Measurements from ENCODE around the gene RTL10. TPM values are rescaled to one million over a fixed set of nuclear protein-coding genes. Genes with fewer than 3 reads are reported as not detected.

Gene RTL10
- total and polyA plus RNA-seq, 2 donors (not counting 1 experiment from before 2014, with no cell fraction given), result 6.4 to 15.2 TPM

GRCh38 chr22:19873138-19873959 is 18.7 kb upstream of the RTL10 start:
- Mint-ChIP-seq H3K27ac (no peak overlapping the region), H3K9me3 (ENCODE audit: insufficient read depth) (no peaks in the 10 kb centered on the region), H3K27me3 (no peaks in the 10 kb centered on the region), H3K4me1 (no peaks in the 10 kb centered on the region), H3K4me3 (no peak overlapping the region)
- Histone ChIP-seq H3K4me2 (replicated peaks; ENCODE audit: low read depth, low read length, poor library complexity, severe bottlenecking) (no peak overlapping the region), H3K4me1 (ENCODE audit: control insufficient read depth in 2 of 2, insufficient read depth in 2 of 2, low read length in 2 of 2) (no peaks in the 10 kb centered on the region), H4K20me1 (ENCODE audit: control insufficient read depth, insufficient read depth, low read length, poor library complexity, severe bottlenecking) (no peaks in the 10 kb centered on the region), H3K4me3 (ENCODE audit: control extremely low read depth in 1 of 5, extremely low read depth in 1 of 5, insufficient read depth in 1 of 5, low read depth in 2 of 5, low read length in 4 of 5) (no peak overlapping the region), H2AFZ (ENCODE audit: insufficient read depth, low read depth, low read length, poor library complexity, severe bottlenecking) (no peak overlapping the region), H3K79me2 (ENCODE audit: control insufficient read depth, insufficient read depth, low read length) (peaks cover 3% of the 10 kb centered on the region), H3K9me3 (ENCODE audit: control extremely low read depth in 1 of 3, control insufficient read depth in 2 of 3, insufficient read depth in 1 of 3, low read length in 2 of 3) (no peaks in the 10 kb centered on the region), H3K9ac (ENCODE audit: low read length) (no peak overlapping the region), H3K36me3 (replicated peaks in 1 of 2; ENCODE audit: control extremely low read depth in 1 of 2, control insufficient read depth in 1 of 2, extremely low read depth in 1 of 2, insufficient read depth in 2 of 2, low read length in 1 of 2) (no peaks in the 10 kb centered on the region), H3K27ac (ENCODE audit: low read length in 2 of 2) (no peak overlapping the region), H3K27me3 (replicated peaks in 1 of 4; ENCODE audit: control extremely low read depth in 1 of 4, control insufficient read depth in 3 of 4, insufficient read depth in 4 of 4, low read length in 3 of 4) (no peaks in the 10 kb centered on the region)
- DNase-seq, result no peak
- TF ChIP-seq EZH2 (IDR thresholded peaks at IDR 0.05; ENCODE audit: borderline replicate concordance, insufficient read depth, low read depth, low read length, poor library complexity, severe bottlenecking), result no peak
- TF ChIP-seq, protein P1, sequence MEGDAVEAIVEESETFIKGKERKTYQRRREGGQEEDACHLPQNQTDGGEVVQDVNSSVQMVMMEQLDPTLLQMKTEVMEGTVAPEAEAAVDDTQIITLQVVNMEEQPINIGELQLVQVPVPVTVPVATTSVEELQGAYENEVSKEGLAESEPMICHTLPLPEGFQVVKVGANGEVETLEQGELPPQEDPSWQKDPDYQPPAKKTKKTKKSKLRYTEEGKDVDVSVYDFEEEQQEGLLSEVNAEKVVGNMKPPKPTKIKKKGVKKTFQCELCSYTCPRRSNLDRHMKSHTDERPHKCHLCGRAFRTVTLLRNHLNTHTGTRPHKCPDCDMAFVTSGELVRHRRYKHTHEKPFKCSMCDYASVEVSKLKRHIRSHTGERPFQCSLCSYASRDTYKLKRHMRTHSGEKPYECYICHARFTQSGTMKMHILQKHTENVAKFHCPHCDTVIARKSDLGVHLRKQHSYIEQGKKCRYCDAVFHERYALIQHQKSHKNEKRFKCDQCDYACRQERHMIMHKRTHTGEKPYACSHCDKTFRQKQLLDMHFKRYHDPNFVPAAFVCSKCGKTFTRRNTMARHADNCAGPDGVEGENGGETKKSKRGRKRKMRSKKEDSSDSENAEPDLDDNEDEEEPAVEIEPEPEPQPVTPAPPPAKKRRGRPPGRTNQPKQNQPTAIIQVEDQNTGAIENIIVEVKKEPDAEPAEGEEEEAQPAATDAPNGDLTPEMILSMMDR (IDR thresholded peaks at IDR 0.05), result no peak
- ChIA-PET CTCF (no interaction called here), POLR2A (no interaction called here)
- ATAC-seq (ENCODE audit: low read depth), result no peak
- intact Hi-C loops (cut with micrococcal nuclease), result no loop called here
- 96% methylated on average over 25 of the region's 27 CpGs for WGBS (ENCODE audit: insufficient coverage)

GRCh38 chr22:19872779-19873137 is 18.1 kb upstream of the RTL10 start:
- H3K27me3 Mint-ChIP-seq, result no peaks in the 10 kb centered on the region
- intact Hi-C loops (cut with micrococcal nuclease), result no loop called here
- no peaks in the 10 kb centered on the region for H3K4me1 ChIP-seq (ENCODE audit: control insufficient read depth in 2 of 2, insufficient read depth in 2 of 2, low read length in 2 of 2)
- ChIA-PET POLR2A (no interaction called here), CTCF (no interaction called here)
- no peaks in the 10 kb centered on the region for H3K27me3 ChIP-seq (replicated peaks in 1 of 4; ENCODE audit: control extremely low read depth in 1 of 4, control insufficient read depth in 3 of 4, insufficient read depth in 4 of 4, low read length in 3 of 4)
- no peaks in the 10 kb centered on the region for H3K4me1 Mint-ChIP-seq
- peaks cover 3% of the 10 kb centered on the region for H3K79me2 ChIP-seq (ENCODE audit: control insufficient read depth, insufficient read depth, low read length)
- H3K4me3 Mint-ChIP-seq, result no peak overlapping the region
- no peak overlapping the region for H3K4me3 ChIP-seq (ENCODE audit: control extremely low read depth in 1 of 5, extremely low read depth in 1 of 5, insufficient read depth in 1 of 5, low read depth in 2 of 5, low read length in 4 of 5)
- DNase-seq (no peak), ATAC-seq (ENCODE audit: low read depth) (no peak)
- no peak overlapping the region for H3K9ac ChIP-seq (ENCODE audit: low read length)
- no peak overlapping the region for H3K27ac Mint-ChIP-seq
- no peak overlapping the region for H3K4me2 ChIP-seq (replicated peaks; ENCODE audit: low read depth, low read length, poor library complexity, severe bottlenecking)
- TF ChIP-seq, protein P1 (IDR thresholded peaks at IDR 0.05), result no peak
- TF ChIP-seq EZH2 (IDR thresholded peaks at IDR 0.05; ENCODE audit: borderline replicate concordance, insufficient read depth, low read depth, low read length, poor library complexity, severe bottlenecking), result no peak
- H3K9me3 ChIP-seq (ENCODE audit: control extremely low read depth in 1 of 3, control insufficient read depth in 2 of 3, insufficient read depth in 1 of 3, low read length in 2 of 3), result no peaks in the 10 kb centered on the region
- WGBS (ENCODE audit: insufficient coverage), result 63% methylated on average over 7 of the region's 7 CpGs
- H2AFZ ChIP-seq (ENCODE audit: insufficient read depth, low read depth, low read length, poor library complexity, severe bottlenecking), result no peak overlapping the region
- H3K27ac ChIP-seq (ENCODE audit: low read length in 2 of 2), result no peak overlapping the region
- no peaks in the 10 kb centered on the region for H4K20me1 ChIP-seq (ENCODE audit: control insufficient read depth, insufficient read depth, low read length, poor library complexity, severe bottlenecking)
- no peaks in the 10 kb centered on the region for H3K9me3 Mint-ChIP-seq (ENCODE audit: insufficient read depth)
- H3K36me3 ChIP-seq (replicated peaks in 1 of 2; ENCODE audit: control extremely low read depth in 1 of 2, control insufficient read depth in 1 of 2, extremely low read depth in 1 of 2, insufficient read depth in 2 of 2, low read length in 1 of 2), result no peaks in the 10 kb centered on the region

All from B cell (primary cell).